Fibroblast of lung (primary cell): ENCODE measurements around the gene AMOT.

ENCODE experiments used
- CTCF ChIP-seq, 2 donors: IDR thresholded peaks in 1 of 2; conservative IDR thresholded peaks in 1 of 2; 1 replicate in 1 of 2; 2 replicates in 1 of 2; pipeline ENCODE4 v1.5.1; 2011 to 2012; ENCODE audit warnings: low read length in 2 of 2, control low read depth in 1 of 2, inconsistent platforms in 1 of 2, low read depth in 1 of 2, mild to moderate bottlenecking in 1 of 2
- EZH2 ChIP-seq: IDR thresholded peaks from 2 replicates; pipeline ENCODE4 v1.5.1; 2012; ENCODE audit warnings: low read length, control low read depth, mild to moderate bottlenecking; ENCODE audit errors: missing control alignments

- TF ChIP-seq CTCF (conservative IDR thresholded peaks at IDR 0.05 in 1 of 2, IDR thresholded peaks at IDR 0.05 in 1 of 2; ENCODE audit: low read depth in 1 of 2, low read length in 2 of 2) (no peak), EZH2 (no peak)
These were observed 31.9 kb downstream of the AMOT start for GRCh38 chrX:112808651-112809195.
